Activated CD4-positive, alpha-beta T cell treated with anti-CD3 and anti-CD28 coated beads, Interleukin-2, amount 50 U/mL, for 48 hours (primary cell): Measurements from ENCODE around the gene BCORL1.
A peak's percentile ranks its signal among the peaks of the same experiment; 100 is the strongest.

Experiments used
- DNase-seq, 2 experiments: peaks; one replicate each; pipeline ENCODE4 v3.0.0-alpha.2; 2020

Gene BCORL1

DNA sequence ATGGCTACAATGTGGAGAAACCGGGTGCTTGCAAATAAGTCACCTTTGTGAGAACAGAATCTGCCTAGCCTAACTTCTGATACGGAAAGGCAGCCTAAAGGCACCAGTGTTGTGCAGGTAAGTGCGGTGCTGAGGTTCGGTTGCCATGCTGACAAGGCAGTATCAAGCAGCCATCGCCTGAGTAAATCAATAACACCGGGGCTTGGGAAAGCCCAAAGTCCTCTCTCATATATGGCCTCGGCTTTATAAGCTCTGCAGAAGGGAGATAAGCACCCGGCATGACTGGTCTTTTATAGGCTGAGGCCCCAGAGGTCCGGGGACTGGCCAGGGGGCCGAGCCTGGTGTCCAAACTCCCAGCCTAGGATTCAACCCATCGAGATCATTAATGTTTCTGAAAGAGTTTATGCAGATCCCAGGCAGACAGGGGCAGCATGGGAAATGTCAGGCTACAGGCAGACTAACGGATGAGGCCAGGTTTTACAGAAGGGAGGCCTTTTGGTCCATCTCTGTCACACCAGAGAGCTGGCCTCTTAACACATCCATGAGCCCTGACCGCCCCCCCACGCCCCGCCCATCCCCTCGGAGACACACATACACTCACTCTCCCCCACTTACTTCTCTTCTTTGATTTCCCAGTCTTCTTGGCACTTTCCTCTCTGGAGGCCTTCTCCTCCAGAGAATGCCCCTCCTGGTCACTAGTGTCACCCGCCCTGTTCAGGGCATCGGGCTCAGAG lies 89.3 kb downstream of the BCORL1 start:
- DNase-seq, result no peak

DNA sequence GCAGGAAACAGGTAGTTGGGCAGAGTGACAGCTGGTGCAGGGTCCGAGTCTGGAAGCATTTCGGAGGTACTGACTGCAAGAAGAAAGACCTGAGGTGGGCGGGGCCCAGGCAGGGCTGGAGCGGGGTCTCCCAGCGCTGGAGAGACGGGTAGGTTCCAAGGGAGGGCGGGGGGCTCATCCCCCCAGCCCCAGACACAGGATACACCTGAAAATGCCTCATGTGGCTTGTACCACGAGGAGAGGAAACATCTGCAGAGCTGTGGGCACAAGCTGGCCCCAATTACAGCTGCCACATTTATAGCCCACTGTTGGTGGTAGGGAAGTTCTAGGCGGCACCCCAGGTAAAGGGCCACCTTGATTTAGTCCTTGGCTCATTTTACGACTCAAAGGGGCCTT lies 89.9 kb downstream of the BCORL1 start:
- no peak for DNase-seq

DNA sequence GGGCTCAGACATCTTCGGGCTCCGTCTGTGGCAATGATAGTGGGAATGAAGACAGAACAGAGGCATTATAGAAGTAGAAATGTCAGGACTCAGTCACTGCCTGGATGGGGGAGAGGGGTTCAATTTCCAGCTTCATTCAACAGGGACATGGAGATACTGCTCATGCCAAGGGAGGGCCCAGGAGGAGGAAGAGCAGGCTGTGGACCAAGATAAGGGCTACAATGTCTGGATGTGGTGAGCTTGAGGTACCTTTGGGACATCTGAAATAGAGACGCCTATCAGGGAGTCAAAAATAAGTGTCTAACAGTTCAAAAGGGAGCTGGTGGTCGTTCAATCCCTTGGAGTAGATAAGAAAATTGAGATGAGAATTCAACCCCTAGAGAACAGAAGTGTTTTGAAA lies 93.3 kb downstream of the BCORL1 start:
- no peak for DNase-seq

DNA sequence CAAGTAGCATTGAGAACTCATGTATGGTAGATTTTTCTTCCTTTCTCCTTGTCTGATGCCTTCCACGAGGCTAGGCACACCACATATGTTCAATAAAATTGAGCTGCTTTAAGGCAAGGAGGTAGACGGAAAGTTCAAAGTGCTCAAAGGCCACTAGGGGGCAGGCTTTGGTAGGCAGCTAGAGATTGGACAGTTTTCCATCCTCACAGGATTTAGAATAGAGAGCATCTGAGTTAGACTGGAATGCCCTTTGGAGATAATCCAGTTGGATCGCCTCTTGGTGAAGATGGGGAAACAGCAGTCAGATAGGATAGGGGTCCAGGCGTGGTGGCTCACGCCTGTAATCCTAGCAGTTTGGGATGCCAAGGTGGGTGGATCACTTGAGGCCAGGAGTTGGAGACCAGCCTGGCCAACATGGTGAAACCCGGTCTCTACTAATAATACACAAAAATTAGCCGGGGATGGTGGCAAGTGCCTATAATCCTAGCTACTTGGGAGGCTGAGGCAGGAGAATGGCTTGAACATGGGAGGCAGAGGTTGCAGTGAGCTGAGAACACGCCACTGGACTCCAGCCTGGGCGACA lies 97.5 kb downstream of the BCORL1 start:
- peak; percentile 59 to 67 for DNase-seq

DNA sequence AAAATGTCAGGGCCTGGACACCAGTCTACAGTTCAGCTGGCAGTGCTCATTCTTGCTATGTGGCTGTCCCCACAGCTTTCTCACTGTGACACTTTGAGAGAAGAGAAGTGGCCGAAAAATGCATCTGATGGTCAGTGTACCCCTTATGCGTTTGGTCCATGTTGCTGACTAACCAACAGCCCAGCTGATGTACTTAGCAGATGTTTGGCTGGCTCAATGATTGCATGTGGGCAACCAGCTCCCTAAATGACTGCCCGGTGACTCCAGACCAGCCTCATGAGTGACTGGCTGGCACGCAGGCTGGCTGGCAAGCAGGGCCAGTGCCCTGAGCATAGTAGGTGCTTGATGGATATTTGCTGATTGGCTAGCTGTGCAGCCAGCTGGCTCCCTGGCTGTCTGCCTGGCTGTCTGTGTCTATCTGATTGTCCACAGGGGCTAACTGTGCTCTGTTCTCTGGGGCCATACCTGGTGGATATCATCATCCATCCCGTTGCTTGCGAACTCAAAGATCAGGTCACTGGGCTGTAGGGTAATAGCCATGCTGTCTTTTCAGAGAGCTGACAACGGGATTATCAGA lies 98.4 kb downstream of the BCORL1 start:
- no peak for DNase-seq

DNA sequence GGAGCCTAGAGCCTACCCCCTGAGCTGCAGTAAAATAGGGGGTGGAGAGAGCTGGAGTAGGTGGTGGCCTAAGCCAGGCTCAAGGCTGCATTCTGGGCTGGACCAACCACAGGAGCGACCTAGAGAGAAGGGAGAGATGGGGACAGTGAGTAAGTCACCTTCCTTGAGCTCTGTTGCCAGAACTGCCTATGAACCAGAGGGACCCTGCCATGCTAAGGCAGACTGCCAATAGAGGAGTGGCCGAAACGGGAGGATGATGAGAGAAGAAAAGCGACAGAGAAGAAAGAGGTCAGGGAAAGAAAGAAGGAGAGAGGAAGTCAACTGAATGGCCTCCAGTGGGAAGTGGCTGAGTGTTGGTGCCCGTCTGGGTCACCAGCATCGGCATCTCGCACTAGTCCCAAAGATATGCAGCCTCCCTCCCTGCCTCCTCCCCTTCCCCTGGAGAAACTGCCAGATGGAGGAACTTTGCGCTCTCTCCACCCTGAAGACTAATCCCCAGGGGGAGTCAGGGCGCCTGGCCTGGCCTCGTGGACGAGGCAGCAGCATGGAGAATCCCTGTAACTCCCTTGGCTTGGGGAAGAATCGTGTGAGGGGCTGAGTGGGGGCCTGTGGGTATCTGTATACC lies 99.1 kb downstream of the BCORL1 start:
- no peak for DNase-seq

DNA sequence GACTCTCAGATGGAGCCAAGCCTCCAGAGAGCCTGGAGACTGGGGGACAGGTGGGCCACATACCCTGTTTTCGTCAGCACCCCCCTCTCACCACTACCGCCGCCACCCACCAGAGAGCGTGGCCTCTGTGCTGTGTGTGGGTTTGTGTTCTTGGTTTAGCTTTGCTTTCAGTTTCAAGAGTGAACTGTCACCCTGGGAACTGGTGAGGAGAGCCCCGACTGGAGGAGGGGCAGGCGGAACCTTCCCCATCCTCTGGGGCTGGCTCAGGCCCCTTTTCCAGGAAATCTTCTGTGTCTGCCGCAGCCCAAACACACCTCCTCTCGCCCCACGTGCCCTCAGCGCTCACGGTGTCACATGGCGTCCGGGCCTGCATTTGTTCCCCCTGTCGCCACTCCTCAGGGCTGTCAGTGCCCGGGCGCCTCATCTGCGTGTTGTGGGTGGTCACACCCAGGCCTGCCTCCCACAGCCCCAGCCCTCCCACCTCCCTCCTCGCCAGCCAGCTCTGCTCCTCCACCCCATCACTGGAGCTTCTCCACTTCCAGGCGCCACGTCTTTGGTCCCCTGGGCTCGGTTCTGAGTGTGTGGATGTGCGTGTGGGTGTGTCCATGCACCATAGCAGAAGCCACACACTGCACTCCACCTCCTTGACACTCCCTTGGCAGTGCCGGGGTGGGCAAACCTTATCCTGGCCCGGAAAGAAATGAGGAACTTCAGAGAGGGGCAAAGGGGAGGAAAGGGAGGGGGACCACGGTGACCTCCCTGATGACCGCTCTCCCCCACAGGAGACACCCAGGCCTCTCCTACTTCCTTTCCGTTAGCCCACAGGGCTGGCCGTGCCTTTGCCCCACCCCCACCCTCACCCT lies 100.0 kb downstream of the BCORL1 start:
- DNase-seq, result peak; percentile 71 to 80

DNA sequence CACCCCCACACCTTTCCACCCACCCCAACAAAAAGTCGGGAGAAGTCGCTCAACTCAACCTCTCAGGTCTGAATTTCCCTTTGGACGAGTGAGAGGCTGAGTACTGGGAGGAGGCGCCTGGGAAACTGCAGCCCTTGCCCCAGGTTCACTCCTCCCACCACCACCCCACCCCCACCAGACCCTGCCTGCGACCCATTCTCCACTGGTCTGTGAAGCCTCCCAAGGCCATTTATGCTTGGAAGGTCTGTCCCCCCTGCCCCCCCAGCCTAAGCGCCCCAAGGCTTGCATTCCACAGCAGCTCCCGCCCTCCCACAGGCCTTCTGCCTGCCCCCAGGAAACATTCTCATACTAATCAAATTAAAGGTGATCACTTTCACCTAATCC lies 100.7 kb downstream of the BCORL1 start:
- DNase-seq, result no peak

DNA sequence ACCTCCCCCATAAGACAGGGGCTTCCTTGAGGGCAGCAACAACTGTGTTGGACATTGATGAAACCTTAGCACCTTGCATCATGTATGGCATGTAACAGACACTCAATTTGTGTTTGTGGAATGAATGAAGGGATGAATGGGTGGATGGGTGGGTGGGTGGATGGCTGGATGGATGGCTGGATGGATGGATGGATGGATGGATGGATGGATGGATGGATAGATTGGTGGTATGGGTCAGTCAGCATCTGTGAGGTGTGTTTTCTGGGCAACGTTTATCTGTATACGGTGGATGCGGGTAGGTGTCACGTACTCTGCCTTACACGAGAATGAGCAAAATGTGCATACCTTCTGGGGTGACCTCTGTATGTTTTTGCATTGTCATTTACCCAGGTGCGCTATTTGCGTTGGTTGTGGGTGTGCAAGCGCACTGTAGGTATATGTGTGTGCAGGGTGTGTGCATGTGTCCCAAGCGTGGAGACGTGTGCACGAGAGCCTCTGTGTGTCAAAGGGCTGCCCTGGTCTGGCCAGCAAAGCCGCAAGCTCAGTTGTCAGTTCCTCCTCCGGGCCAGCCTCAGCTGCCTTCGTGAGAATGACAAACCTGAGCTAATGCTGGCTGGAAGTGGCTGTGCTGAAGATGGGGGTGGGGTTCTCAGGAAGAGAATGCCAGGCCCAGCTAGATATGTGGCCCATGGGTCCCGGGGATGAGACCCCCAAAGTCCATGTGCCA lies 101.4 kb downstream of the BCORL1 start:
- DNase-seq, result peak in 1 of 2 experiments; percentile 8

DNA sequence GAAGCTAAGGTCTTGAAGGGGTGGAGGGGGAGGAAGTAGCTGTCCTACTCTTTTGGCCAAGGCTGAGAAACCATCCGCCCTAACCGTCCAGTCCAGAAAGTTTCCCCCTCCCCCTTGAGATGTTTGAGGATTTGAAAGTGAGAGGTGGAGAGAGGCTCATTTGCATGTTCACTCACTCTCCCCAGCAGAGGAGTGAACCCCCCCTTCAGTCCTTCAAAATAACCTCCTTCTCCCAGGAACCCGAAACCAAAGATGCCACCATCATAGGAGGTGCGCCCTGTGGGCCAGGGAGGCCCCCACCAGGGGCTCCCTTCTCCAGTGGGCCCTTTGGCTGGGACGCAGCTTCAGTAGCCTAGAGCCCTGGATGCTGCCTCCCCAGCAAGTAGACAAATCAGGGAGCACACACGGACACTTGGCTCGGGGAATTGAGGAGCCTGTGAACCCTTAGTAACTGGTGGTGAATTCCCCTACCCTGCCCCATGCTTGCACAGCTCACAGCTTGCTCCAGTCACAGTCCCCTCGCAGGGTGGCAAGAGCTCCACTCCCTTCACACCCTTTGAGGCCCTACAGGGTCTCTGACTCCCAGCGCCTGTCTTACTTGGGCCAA lies 102.3 kb downstream of the BCORL1 start:
- DNase-seq, result peak in 1 of 2 experiments; percentile 41

DNA sequence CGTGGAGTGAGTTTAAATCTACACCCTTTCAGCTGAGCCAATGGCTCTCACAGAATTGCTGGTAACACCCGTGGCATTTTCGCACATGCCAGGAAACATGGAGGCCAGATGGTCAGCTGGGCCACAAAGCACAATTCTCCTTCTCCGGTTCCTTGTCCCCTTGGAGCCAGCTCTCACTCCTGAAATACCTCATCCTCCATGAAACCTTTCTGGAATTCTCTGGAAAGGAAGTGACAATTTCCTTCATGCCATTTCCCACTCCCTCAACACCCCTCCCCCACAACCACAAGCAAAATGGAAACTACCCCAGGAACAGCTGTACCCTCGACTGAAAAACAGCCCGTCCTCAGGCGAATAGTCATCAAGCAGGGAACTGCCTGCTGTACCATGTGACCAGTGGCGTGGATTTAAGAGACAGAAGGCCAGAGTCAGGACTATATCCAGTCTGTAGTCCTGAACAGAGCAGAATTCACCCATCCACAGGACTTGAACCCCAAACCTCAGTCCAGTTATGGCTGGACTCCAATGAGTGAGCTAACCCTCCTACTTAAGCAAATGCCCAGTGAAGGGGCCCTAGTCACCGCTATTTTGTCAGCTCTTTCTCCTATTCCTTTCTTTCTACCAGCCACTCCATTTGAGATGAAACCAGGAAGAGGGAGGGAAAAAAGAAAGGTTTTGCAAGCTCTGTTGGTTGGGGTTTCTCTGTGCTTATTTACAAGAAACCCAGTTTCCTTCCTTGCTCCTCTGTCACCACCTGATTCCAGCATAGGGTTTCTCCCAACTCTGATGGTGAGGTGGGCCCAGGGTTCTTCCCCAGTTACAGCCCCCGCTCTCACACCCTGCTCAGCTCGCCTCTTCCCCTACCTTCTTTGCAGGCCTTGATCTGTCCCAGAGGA lies 103.4 kb downstream of the BCORL1 start:
- DNase-seq, result peak in 1 of 2 experiments; percentile 32

DNA sequence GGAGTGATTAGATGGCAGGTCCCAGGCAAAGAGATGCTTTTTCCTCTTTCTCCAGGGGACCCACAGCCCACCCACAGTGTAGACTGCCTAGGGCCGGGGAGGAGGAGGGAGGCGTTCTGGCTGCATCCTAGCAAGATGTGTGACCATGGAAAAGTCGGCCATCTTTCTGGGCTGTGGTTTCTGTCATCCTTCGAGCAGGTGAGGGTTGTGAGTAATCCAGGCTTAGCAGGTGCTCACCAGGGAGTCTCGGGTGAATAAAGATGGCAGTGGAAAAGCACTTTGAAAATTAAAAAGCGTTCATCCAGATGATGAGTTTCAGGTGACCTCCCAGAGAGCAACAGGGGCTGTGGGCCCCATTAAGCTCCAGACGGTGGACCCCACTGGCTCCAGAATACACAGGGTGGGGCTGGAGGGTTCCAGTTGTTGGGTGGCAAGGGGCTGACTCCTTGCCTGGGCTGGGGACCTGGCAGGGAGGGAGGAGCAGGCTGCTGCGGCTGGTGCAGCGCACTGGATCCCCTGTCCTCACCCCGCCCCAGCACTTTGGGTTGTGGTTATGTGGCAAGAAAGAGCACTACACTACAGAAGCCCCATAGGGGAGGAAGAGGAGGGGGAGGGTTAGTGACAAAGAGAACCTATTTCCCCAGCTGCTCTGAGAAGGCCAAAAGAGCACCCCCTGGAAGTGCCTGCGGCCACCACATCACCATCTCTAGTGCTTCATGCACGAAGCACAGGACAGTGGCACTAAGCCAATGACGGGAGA lies 104.2 kb downstream of the BCORL1 start:
- DNase-seq, result peak; percentile 64 to 71

DNA sequence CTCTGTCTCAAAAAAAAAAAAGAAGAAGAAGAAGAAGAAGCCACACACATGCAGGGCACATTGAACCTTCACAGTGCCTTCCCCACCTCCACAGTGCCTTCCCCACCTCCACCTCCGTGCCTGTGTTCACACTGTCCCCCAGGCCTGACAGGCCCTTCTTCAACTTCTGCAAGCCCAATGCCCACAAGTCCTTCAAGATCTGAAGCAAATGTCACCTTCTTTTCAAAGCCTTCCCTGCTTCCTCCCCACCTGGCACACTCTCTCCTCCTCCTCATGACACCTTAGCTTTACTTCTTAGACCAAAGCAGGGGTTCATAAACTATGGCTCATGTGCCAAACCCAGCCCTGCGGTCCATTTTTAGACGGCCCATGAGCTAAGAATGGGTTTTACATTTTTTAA lies 107.9 kb downstream of the BCORL1 start:
- no peak for DNase-seq

DNA sequence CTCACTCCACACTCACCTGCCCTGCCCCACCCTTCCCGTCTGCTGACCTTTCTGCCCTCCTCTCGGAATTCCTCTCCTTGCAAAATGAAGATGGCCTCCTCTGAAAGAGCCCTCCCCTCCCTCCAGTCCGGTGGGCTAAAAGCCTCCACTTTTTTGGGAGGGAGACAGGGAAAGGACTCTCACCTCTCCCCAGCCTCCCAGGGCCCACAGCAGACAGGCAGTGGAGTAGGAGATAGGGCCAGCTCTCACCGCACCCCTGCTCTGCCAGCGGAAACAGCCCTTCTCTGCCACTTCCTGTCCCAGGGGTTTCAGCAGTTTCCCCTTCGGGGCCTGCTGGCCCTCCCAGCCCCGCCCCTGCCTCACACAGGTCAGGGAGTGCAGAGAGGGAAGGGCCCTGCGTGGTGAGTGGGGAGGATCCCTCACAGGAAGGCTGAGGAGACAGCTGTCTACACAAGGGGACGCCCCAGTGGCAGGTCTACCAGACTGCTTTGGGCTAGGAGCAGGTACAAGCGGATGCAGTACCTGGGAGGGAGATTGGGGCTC lies 109.6 kb downstream of the BCORL1 start:
- DNase-seq, result peak; percentile 82 to 84

DNA sequence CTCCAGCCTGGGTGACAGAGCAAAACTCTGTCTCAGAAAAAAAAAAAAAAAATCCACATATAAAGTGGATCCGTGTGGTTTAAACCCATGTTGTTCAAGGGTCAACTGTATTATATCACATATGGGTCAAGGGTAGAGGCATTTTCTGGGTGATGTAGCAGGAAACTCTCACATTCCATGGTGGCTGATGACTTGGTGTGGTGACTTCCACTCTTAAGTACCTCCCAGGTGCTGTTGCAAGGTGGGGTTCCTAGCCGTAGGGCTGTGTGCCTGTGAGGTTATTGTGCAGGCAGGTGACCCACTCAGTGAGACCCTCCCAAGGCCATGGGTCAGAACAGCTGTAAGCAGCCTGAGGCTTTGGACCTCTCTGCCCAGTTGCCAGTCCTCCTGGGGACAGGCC lies 110.8 kb downstream of the BCORL1 start:
- DNase-seq, result no peak

DNA sequence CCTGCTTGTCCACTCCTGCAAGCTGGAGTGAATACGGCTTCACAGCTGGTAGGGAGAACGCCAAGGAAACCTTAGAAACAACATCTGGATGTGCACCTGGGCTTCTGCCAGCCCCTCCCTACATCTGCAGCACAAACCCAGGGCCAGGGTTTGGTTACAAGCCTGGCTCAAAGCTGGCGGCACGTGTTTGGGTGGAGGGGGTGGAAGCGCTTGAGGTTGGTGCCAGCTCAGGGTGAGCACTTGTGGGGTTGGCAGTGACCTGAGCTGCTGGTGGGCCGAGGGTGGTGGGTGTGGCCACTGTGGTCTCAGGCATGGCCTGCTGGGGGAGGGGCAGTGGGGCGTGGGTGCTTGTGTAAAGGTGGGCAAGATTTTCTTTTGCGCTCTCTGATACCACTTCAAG lies 112.3 kb downstream of the BCORL1 start:
- DNase-seq, result no peak

DNA sequence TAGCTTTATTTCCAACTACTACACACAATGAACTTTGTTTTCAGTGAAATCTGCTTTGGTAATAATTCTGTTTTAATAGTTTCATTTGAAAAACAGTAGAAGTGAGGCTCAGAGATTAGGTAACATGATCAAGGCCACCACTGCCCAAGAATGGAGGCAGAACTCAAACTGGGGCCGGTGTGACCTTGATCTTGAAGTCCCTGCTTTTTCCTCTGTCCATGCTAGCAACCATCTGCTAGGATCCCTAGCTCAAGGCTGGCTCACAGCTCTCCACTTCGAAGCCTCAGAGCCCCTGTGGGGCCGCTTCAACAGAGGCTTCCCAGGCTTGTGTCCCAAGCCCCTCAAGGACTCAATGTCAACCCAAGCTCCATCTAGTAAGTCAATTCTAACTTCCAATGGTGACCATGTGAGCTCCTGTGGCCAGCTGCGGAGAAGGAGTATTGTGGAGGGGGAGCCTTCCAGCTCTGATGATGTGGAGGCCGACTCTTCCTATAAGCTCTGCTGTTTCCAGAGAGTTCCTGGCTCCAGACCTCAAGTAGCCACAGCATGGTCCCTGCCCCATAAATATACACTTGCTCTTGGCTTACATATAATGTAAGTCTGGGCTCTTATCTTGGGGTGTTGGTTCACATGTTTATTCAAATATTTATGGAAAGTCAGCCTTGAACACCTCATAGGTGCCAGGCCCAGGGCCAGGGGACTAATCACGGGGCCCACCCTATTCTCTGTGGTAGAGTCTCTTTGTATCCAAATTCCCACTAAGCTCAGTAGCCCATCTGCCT lies 113.0 kb downstream of the BCORL1 start:
- no peak for DNase-seq

DNA sequence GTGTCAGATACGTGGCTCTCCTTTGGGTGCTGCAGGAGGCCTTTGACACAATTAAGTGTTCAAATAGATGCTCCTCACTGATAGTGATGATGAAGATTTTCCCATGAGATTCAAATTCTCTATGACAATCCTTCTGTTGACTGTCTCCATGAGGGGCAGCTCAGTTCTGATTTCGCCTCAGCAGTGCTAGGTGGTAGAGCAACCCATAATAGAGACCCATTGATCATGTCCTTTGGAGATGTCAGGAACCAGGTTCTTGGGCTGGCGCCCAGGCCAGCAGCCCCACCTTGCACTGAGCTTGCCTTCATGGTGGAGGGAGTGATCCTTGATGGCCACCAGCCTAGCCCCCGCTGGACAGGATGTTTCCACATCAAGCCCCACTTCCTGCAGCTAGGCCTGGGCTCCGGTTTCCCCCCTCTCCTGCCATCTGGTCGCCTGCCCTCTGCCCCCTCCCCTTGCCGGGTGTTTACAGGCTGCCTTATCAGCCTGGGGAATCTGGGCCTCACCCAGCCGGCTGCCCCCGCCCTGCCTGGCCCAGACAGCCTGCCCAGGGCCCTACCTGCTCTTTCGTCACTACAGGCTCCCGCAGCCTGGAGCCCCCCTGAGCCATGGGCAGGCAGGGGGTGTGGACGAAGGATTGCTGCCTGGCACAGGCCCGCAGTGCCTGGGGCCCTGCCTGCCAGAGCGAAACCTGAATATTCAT lies 115.2 kb downstream of the BCORL1 start:
- no peak for DNase-seq
